Activated CD8-positive, alpha-beta memory T cell treated with anti-CD3 and anti-CD28 coated beads for 1 hour (primary cell): ENCODE measurements around the gene GFOD2.
"Not testable (repeated sequence)": the region's sequence is repeated elsewhere in the genome, so short reads cannot be mapped to it uniquely, and the experiment has no call there.

Source experiments
- DNase-seq, 2 donors: peaks; one replicate each; pipeline ENCODE4 v3.0.0-alpha.2; 2020; ENCODE audit warnings: low read depth in 1 of 2; ENCODE audit errors: extremely low read depth in 1 of 2

GFOD2 gene

GRCh38 chr16:67719048-67719777 is at the start of gene GFOD2:
Gene GFOD2 (minus strand): TSS chr16:67719316. CDS start chr16:67685715, 33,601 bp downstream.
- DNase-seq = peak; percentile 96 to 99

- no peak for DNase-seq
Observed at GRCh38 chr16:67767953-67768352, 48.8 kb upstream of the GFOD2 start.

- no peak for DNase-seq
Observed at GRCh38 chr16:67766291-67766690, 47.2 kb upstream of the GFOD2 start.

GRCh38 chr16:67764158-67764667 is 45.1 kb upstream of the GFOD2 start:
- DNase-seq = no peak

- DNase-seq = no peak
Observed at GRCh38 chr16:67763066-67763465, 44.0 kb upstream of the GFOD2 start.

GRCh38 chr16:67762385-67762784 is 43.3 kb upstream of the GFOD2 start:
- no peak for DNase-seq

GRCh38 chr16:67761924-67762323 is 42.8 kb upstream of the GFOD2 start:
- DNase-seq = no peak

GRCh38 chr16:67760956-67761230 is 41.8 kb upstream of the GFOD2 start:
- DNase-seq = no peak

- DNase-seq = no peak
Observed at GRCh38 chr16:67760206-67760955, 41.3 kb upstream of the GFOD2 start.

- DNase-seq = no peak
Observed at GRCh38 chr16:67758966-67759365, 39.9 kb upstream of the GFOD2 start.

- DNase-seq = no peak
Observed at GRCh38 chr16:67758006-67758405, 38.9 kb upstream of the GFOD2 start.

- no peak for DNase-seq
Observed at GRCh38 chr16:67752641-67753040, 33.5 kb upstream of the GFOD2 start.

- DNase-seq = not testable (repeated sequence)
Observed at GRCh38 chr16:67751331-67751730, 32.2 kb upstream of the GFOD2 start.

- DNase-seq = no peak
Observed at GRCh38 chr16:67750466-67750865, 31.4 kb upstream of the GFOD2 start.

- DNase-seq = no peak
Observed at GRCh38 chr16:67749436-67750078, 30.4 kb upstream of the GFOD2 start.

GRCh38 chr16:67748834-67749233 is 29.7 kb upstream of the GFOD2 start:
- DNase-seq = no peak

GRCh38 chr16:67746846-67747245 is 27.7 kb upstream of the GFOD2 start:
- no peak for DNase-seq

GRCh38 chr16:67741118-67741517 is 22.0 kb upstream of the GFOD2 start:
- DNase-seq = no peak

- no peak for DNase-seq
Observed at GRCh38 chr16:67740391-67740790, 21.3 kb upstream of the GFOD2 start.

- DNase-seq = no peak
Observed at GRCh38 chr16:67736858-67737257, 17.7 kb upstream of the GFOD2 start.

GRCh38 chr16:67734731-67735201 is 15.7 kb upstream of the GFOD2 start:
- DNase-seq = no peak
